H9 (cell line): ENCODE measurements around the gene ADAM17. TPM values are rescaled to one million over a fixed set of nuclear protein-coding genes. Genes with fewer than 3 reads are reported as not detected.
A peak's percentile ranks its signal among the peaks of the same experiment; 100 is the strongest.

Source experiments
- DNase-seq: peaks from one replicate; pipeline ENCODE4 v3.0.0-alpha.2; 2017
- H2AFZ ChIP-seq: one replicate; pipeline ENCODE4 v1.6.1; 2013; ENCODE audit warnings: mild to moderate bottlenecking, low read length, control low read depth, moderate library complexity
- H2AK5ac ChIP-seq: 2 replicates; pipeline ENCODE4 v1.6.1; 2013; ENCODE audit warnings: low read length, control low read depth, mixed read lengths; ENCODE audit not compliant: insufficient read length
- H2BK120ac ChIP-seq: one replicate; pipeline ENCODE4 v1.6.1; 2013; ENCODE audit warnings: low read depth, mild to moderate bottlenecking, low read length, control low read depth, inconsistent platforms; ENCODE audit not compliant: poor library complexity, severe bottlenecking
- H2BK12ac ChIP-seq: 2 replicates; pipeline ENCODE4 v1.6.1; 2013; ENCODE audit warnings: low read length, control low read depth, mixed read lengths, low read depth; ENCODE audit not compliant: insufficient read length
- H2BK15ac ChIP-seq: 2 replicates; pipeline ENCODE4 v1.6.1; 2013; ENCODE audit warnings: low read depth, low read length, control low read depth
- H2BK20ac ChIP-seq: one replicate; pipeline ENCODE4 v1.6.1; 2013; ENCODE audit warnings: low read depth, mild to moderate bottlenecking, low read length, control low read depth, inconsistent platforms; ENCODE audit not compliant: poor library complexity, severe bottlenecking
- H2BK5ac ChIP-seq: 2 replicates; pipeline ENCODE4 v1.6.1; 2013; ENCODE audit warnings: low read length, control low read depth, mixed read lengths; ENCODE audit not compliant: insufficient read length
- H3K14ac ChIP-seq: 2 replicates; pipeline ENCODE4 v1.6.1; 2013; ENCODE audit warnings: low read length, control low read depth; ENCODE audit not compliant: insufficient read depth
- H3K18ac ChIP-seq: 2 replicates; pipeline ENCODE4 v1.6.1; 2013; ENCODE audit warnings: low read depth, mild to moderate bottlenecking, mixed read lengths, low read length, control low read depth; ENCODE audit not compliant: insufficient read length
- H3K23ac ChIP-seq: 2 replicates; pipeline ENCODE4 v1.6.1; 2013; ENCODE audit warnings: low read length, control low read depth, mixed read lengths, low read depth; ENCODE audit not compliant: insufficient read length
- H3K23me2 ChIP-seq: 2 replicates; pipeline ENCODE4 v1.6.1; 2013; ENCODE audit warnings: low read depth, mild to moderate bottlenecking, mixed read lengths, low read length, control low read depth; ENCODE audit not compliant: insufficient read length, poor library complexity, severe bottlenecking
- H3K27ac ChIP-seq: 2 replicates; pipeline ENCODE4 v1.5.1; 2013; ENCODE audit warnings: low read length, control low read depth, mixed read lengths, low read depth; ENCODE audit not compliant: insufficient read length
- H3K27me3 ChIP-seq: 2 replicates; pipeline ENCODE4 v1.6.1; 2013; ENCODE audit warnings: low read length, control low read depth, inconsistent platforms; ENCODE audit not compliant: insufficient read depth
- H3K4ac ChIP-seq: 2 replicates; pipeline ENCODE4 v1.6.1; 2013; ENCODE audit warnings: low read depth, mild to moderate bottlenecking, control low read depth, inconsistent platforms, low read length, moderate library complexity
- H3K4me1 ChIP-seq: 2 replicates; pipeline ENCODE4 v1.6.1; 2013; ENCODE audit warnings: low read length, control low read depth, inconsistent platforms; ENCODE audit not compliant: insufficient read depth
- H3K4me2 ChIP-seq: 2 replicates; pipeline ENCODE4 v1.6.1; 2013; ENCODE audit warnings: low read length, control low read depth, mixed read lengths; ENCODE audit not compliant: insufficient read length, insufficient read depth
- H3K56ac ChIP-seq: 2 replicates; pipeline ENCODE4 v1.6.1; 2013; ENCODE audit warnings: low read depth, mild to moderate bottlenecking, mixed read lengths, low read length, control low read depth; ENCODE audit not compliant: insufficient read length
- H3K79me1 ChIP-seq: 2 replicates; pipeline ENCODE4 v1.6.1; 2013; ENCODE audit warnings: low read depth, mild to moderate bottlenecking, moderate library complexity, low read length, control low read depth, inconsistent platforms; ENCODE audit not compliant: insufficient read depth, poor library complexity, severe bottlenecking
- H3K79me2 ChIP-seq: 2 replicates; pipeline ENCODE4 v1.6.1; 2013; ENCODE audit warnings: low read length, control low read depth, inconsistent platforms; ENCODE audit not compliant: insufficient read depth
- H3K9ac ChIP-seq: 2 replicates; pipeline ENCODE4 v1.6.1; 2013; ENCODE audit warnings: low read length, control low read depth, mixed read lengths; ENCODE audit not compliant: insufficient read length; ENCODE audit errors: extremely low read depth
- H3K9me3 ChIP-seq: one replicate; pipeline ENCODE4 v1.6.1; 2013; ENCODE audit warnings: low read depth, low read length, inconsistent platforms; ENCODE audit not compliant: control insufficient read depth
- H3T11ph ChIP-seq: one replicate; pipeline ENCODE4 v1.6.1; 2013; ENCODE audit warnings: mild to moderate bottlenecking, low read length, control low read depth, inconsistent platforms
- H4K20me1 ChIP-seq: one replicate; pipeline ENCODE4 v1.6.1; 2013; ENCODE audit not compliant: control insufficient read depth, insufficient read length, insufficient read depth
- H4K5ac ChIP-seq: 2 replicates; pipeline ENCODE4 v1.6.1; 2013; ENCODE audit warnings: low read depth, mild to moderate bottlenecking, mixed read lengths, low read length, control low read depth; ENCODE audit not compliant: insufficient read length
- H4K8ac ChIP-seq: replicated peaks from 2 replicates; pipeline ENCODE4 v1.6.1; 2013; ENCODE audit warnings: low read length, control low read depth, mixed read lengths, low read depth; ENCODE audit not compliant: insufficient read length
- H4K91ac ChIP-seq: 2 replicates; pipeline ENCODE4 v1.6.1; 2013; ENCODE audit warnings: low read depth, mild to moderate bottlenecking, moderate library complexity, mixed read lengths, low read length, control low read depth; ENCODE audit not compliant: insufficient read length
- H3K27ac Mint-ChIP-seq, 3 experiments: 2 replicates in 2 of 3; 3 replicates in 1 of 3; pipeline ENCODE4 v1.8.0; 2020 to 2021; ENCODE audit warnings: mixed read lengths in 3 of 3, mild to moderate bottlenecking in 1 of 3, moderate library complexity in 1 of 3
- H3K27me3 Mint-ChIP-seq: 2 replicates; pipeline ENCODE4 v1.8.0; 2021; ENCODE audit warnings: low read depth, mild to moderate bottlenecking, moderate library complexity, mixed read lengths
- H3K36me3 Mint-ChIP-seq, 3 experiments: 2 replicates in 2 of 3; 3 replicates in 1 of 3; pipeline ENCODE4 v1.8.0; 2020 to 2021; ENCODE audit warnings: low read depth in 3 of 3, mixed read lengths in 3 of 3; ENCODE audit not compliant: insufficient read depth in 1 of 3
- H3K4me1 Mint-ChIP-seq, 2 experiments: 2 replicates each; pipeline ENCODE4 v1.8.0; 2020; ENCODE audit warnings: mixed read lengths in 2 of 2
- H3K4me3 Mint-ChIP-seq, 2 experiments: 2 replicates in 1 of 2; 3 replicates in 1 of 2; pipeline ENCODE4 v1.8.0; 2020 to 2021; ENCODE audit warnings: mild to moderate bottlenecking in 2 of 2, mixed read lengths in 2 of 2, moderate library complexity in 1 of 2
- H3K9me3 Mint-ChIP-seq, 2 experiments: 2 replicates in 1 of 2; 3 replicates in 1 of 2; pipeline ENCODE4 v1.8.0; 2020; ENCODE audit warnings: mild to moderate bottlenecking in 2 of 2, mixed read lengths in 2 of 2, moderate library complexity in 1 of 2
- CTCF ChIP-seq: fragments of 200-600 bp; sonication (generic); conservative IDR thresholded peaks from 3 replicates; pipeline ENCODE4 v1.8.0; 2021; ENCODE audit warnings: antibody characterized with exemption, mild to moderate bottlenecking
- WGBS: extraction: QIAGEN DNeasy Blood & Tissue Kit; methylation state at CpG from one replicate; pipeline ENCODE4 v1.1.7; 2013; ENCODE audit warnings: missing lambda C conversion rate, low lambda C conversion rate, mixed read lengths; ENCODE audit not compliant: insufficient read length; ENCODE audit errors: extremely low coverage; 5-methylcytosine and 5-hydroxymethylcytosine counted together
- total RNA-seq: library from RNA; stranded (reverse); gene quantifications from 2 replicates; pipeline ENCODE4 v1.2.1, GENCODE V29; 2021

Gene ADAM17
- total RNA-seq, 1 experiment from 2014 or later = 26.3 TPM

- no peak overlapping the region for H4K5ac ChIP-seq
- no peaks in the 10 kb centered on the region for H3K9me3 ChIP-seq
- no peak for TF ChIP-seq CTCF
- no peak overlapping the region for H3T11ph ChIP-seq
- H3K56ac ChIP-seq = no peak overlapping the region
- H3K14ac ChIP-seq = no peak overlapping the region
- no peaks in the 10 kb centered on the region for H3K79me1 ChIP-seq
- H3K27ac Mint-ChIP-seq = peak overlapping the region in 2 of 3 experiments; percentile 25 to 87; a peak in 2 of 7 replicates
- H2BK120ac ChIP-seq = no peak overlapping the region
- no peak overlapping the region for H4K91ac ChIP-seq
- H2AFZ ChIP-seq = no peak overlapping the region
- H3K23me2 ChIP-seq = no peaks in the 10 kb centered on the region
- no peak overlapping the region for H2BK12ac ChIP-seq
- H3K27ac ChIP-seq = no peak overlapping the region
- no peak for DNase-seq
- H4K20me1 ChIP-seq = no peaks in the 10 kb centered on the region
- H2BK5ac ChIP-seq = no peak overlapping the region
- H3K9ac ChIP-seq = no peak overlapping the region
- no peaks in the 10 kb centered on the region for H3K9me3 Mint-ChIP-seq
- H2BK15ac ChIP-seq = no peak overlapping the region
- H3K4me2 ChIP-seq = no peak overlapping the region
- no peak overlapping the region for H3K23ac ChIP-seq
- H3K79me2 ChIP-seq = no peaks in the 10 kb centered on the region
- H3K18ac ChIP-seq = no peak overlapping the region
- H2AK5ac ChIP-seq = no peak overlapping the region
- no peak overlapping the region for H3K4me3 Mint-ChIP-seq
- no peaks in the 10 kb centered on the region; a peak in 1 of 4 replicates for H3K4me1 Mint-ChIP-seq
- WGBS = no CpG with 5 or more reads among the region's 4 CpGs
- H3K27me3 ChIP-seq = no peaks in the 10 kb centered on the region
- H3K36me3 Mint-ChIP-seq = peaks cover 15 to 65% (median 53%) of the 10 kb centered on the region in 3 experiments
- no peak overlapping the region for H3K4ac ChIP-seq
- H3K27me3 Mint-ChIP-seq = no peaks in the 10 kb centered on the region
- no peaks in the 10 kb centered on the region for H3K4me1 ChIP-seq
- H2BK20ac ChIP-seq = no peak overlapping the region
- no peak overlapping the region for H4K8ac ChIP-seq
Measured at GRCh38 chr2:9497017-9497416, 58.6 kb downstream of the ADAM17 start.
